HepG2 (cell line): ENCODE data around the gene MYO1G. TPM values are rescaled to one million over a fixed set of nuclear protein-coding genes. Genes with fewer than 3 reads are reported as not detected.

Experiments used
- ATAC-seq: fragments of 200-7000 bp; cut with Tn5 transposase; 3 replicates; pipeline ENCODE4 v1.9.1; 2020; ENCODE audit warnings: mild to moderate bottlenecking, moderate library complexity
- BruUV-seq: library from RNA; stranded (reverse); fragments of 400-500 nt; replicated peaks from 2 replicates; lab custom pipeline; 2021; lab: Mats Ljungman, UMichigan
- CTCF ChIA-PET: fragments of 300-600 bp; formaldehyde crosslinking; extraction: SDS; loops from one replicate; lab custom pipeline; 2021; ENCODE audit warnings: low total read pairs, inconsistent platforms, low intra/inter-chr PET ratio; lab: Yijun Ruan, JAX
- POLR2A ChIA-PET: fragments of 350-600 bp; sonication (Branson Sonifier 250); formaldehyde crosslinking; loops from one replicate; lab custom pipeline; 2020; ENCODE audit warnings: antibody characterized with exemption, inconsistent platforms; lab: Yijun Ruan, JAX
- DNase-seq: peaks from one replicate; pipeline ENCODE4 v3.0.0-alpha.2; 2015; ENCODE audit warnings: low spot score
- FAIRE-seq: peaks from 3 replicates; lab custom pipeline; 2011; peaks lifted over from hg19 to GRCh38; lab: Jason Lieb, UNC
- H2AFZ ChIP-seq: one replicate; pipeline ENCODE4 v1.6.1; 2011; ENCODE audit warnings: low read length, inconsistent platforms
- H3K27ac ChIP-seq: fragments of 300-600 bp; 3 replicates; pipeline ENCODE4 v1.8.0; 2011; ENCODE audit warnings: mixed run types, mild to moderate bottlenecking, mixed read lengths, low read length, inconsistent platforms; ENCODE audit not compliant: insufficient read depth; ENCODE audit errors: extremely low read length
- H3K27me3 ChIP-seq, 2 experiments: fragments of 200-600 bp in 1 of 2; 2 replicates in 1 of 2; 3 replicates in 1 of 2; pipeline versions ENCODE4 v1.6.0 to v1.8.0; 2011; ENCODE audit warnings: low read length in 2 of 2, mild to moderate bottlenecking in 2 of 2, moderate library complexity in 2 of 2, inconsistent platforms in 1 of 2; ENCODE audit not compliant: insufficient read depth in 2 of 2, control insufficient read depth in 1 of 2
- H3K36me3 ChIP-seq, 2 experiments: fragments of 200-600 bp in 1 of 2; replicated peaks in 1 of 2; 2 replicates in 1 of 2; 3 replicates in 1 of 2; pipeline versions ENCODE4 v1.5.1 to v1.8.0; 2011; ENCODE audit warnings: low read length in 2 of 2, inconsistent platforms in 1 of 2; ENCODE audit not compliant: insufficient read depth in 2 of 2, control insufficient read depth in 1 of 2
- H3K4me1 ChIP-seq: 2 replicates; pipeline ENCODE4 v1.5.1; 2012; ENCODE audit warnings: low read length, inconsistent platforms; ENCODE audit not compliant: insufficient read depth
- H3K4me2 ChIP-seq: 2 replicates; pipeline ENCODE4 v1.6.0; 2011; ENCODE audit warnings: low read depth, low read length, inconsistent platforms
- H3K4me3 ChIP-seq, 3 experiments: fragments of 200-600 bp in 1 of 3; sonication (generic), shearing (Covaris generic) in 1 of 3; replicated peaks in 1 of 3; 2 replicates each; pipeline ENCODE4 v1.5.1; 2011 to 2016; ENCODE audit warnings: low read length in 3 of 3, inconsistent platforms in 2 of 3, low read depth in 2 of 3, mild to moderate bottlenecking in 2 of 3, control low read depth in 1 of 3, mixed read lengths in 1 of 3; ENCODE audit not compliant: insufficient read depth in 1 of 3
- H3K79me2 ChIP-seq: one replicate; pipeline ENCODE4 v1.6.1; 2011; ENCODE audit warnings: low read length, inconsistent platforms; ENCODE audit not compliant: insufficient read depth
- H3K9ac ChIP-seq: 2 replicates; pipeline ENCODE4 v1.6.0; 2011; ENCODE audit warnings: mild to moderate bottlenecking, low read depth, low read length, inconsistent platforms; ENCODE audit not compliant: insufficient read depth
- H3K9me3 ChIP-seq: 2 replicates; pipeline ENCODE4 v1.5.1; 2012; ENCODE audit warnings: mild to moderate bottlenecking, low read length
- H4K20me1 ChIP-seq: 2 replicates; pipeline ENCODE4 v1.6.0; 2011; ENCODE audit warnings: inconsistent platforms, mild to moderate bottlenecking, low read length, moderate library complexity; ENCODE audit not compliant: insufficient read depth
- FOXJ3 ChIP-seq: sonication (generic); formaldehyde crosslinking; IDR thresholded peaks from 2 replicates; pipeline ENCODE4 v1.4.0; 2020; ENCODE audit warnings: missing genetic modification reagents, mild to moderate bottlenecking, borderline replicate concordance
- FOXP4 ChIP-seq: sonication (generic); formaldehyde crosslinking; IDR thresholded peaks from 2 replicates; pipeline ENCODE4 v1.4.0; 2020; ENCODE audit warnings: missing genetic modification reagents
- JARID2 ChIP-seq: sonication (generic); formaldehyde crosslinking; IDR thresholded peaks from 2 replicates; pipeline ENCODE4 v1.8.1; 2023; ENCODE audit warnings: missing genetic modification reagents, inconsistent platforms; ENCODE audit not compliant: insufficient replicate concordance
- KAT8 ChIP-seq: IDR thresholded peaks from 2 replicates; pipeline ENCODE4 v1.6.1; 2016; ENCODE audit warnings: missing genetic modification reagents, missing compliant biosample characterization
- KMT2A ChIP-seq: sonication (generic); formaldehyde crosslinking; IDR thresholded peaks from 2 replicates; pipeline ENCODE4 v1.4.0; 2020; ENCODE audit warnings: missing genetic modification reagents
- MTA1 ChIP-seq: sonication (generic); formaldehyde crosslinking; IDR thresholded peaks from 2 replicates; pipeline ENCODE4 v1.4.0; 2020; ENCODE audit warnings: missing genetic modification reagents, mild to moderate bottlenecking, borderline replicate concordance
- POLR2A ChIP-seq, 2 experiments: IDR thresholded peaks; 2 replicates each; pipeline ENCODE4 v1.6.1; 2011; ENCODE audit warnings: low read depth in 2 of 2, low read length in 2 of 2, mild to moderate bottlenecking in 1 of 2, moderate library complexity in 1 of 2; ENCODE audit not compliant: insufficient read depth in 1 of 2
- SCMH1 ChIP-seq: sonication (generic); formaldehyde crosslinking; IDR thresholded peaks from 2 replicates; pipeline ENCODE4 v1.9.0; 2021; ENCODE audit warnings: missing genetic modification reagents, mild to moderate bottlenecking, borderline replicate concordance
- SNAPC2 ChIP-seq: sonication (generic); formaldehyde crosslinking; IDR thresholded peaks from 2 replicates; pipeline ENCODE4 v1.8.1; 2022; ENCODE audit warnings: mild to moderate bottlenecking, missing genetic modification reagents
- TBX2 ChIP-seq: sonication (generic); formaldehyde crosslinking; IDR thresholded peaks from 2 replicates; pipeline ENCODE4 v1.5.0; 2020; ENCODE audit warnings: missing genetic modification reagents, mild to moderate bottlenecking, borderline replicate concordance
- ZBTB14 ChIP-seq: sonication (generic); formaldehyde crosslinking; IDR thresholded peaks from 2 replicates; pipeline ENCODE4 v1.4.0; 2020; ENCODE audit warnings: missing genetic modification reagents
- ZNF672 ChIP-seq: sonication (generic); formaldehyde crosslinking; IDR thresholded peaks from 2 replicates; pipeline ENCODE4 v1.8.1; 2022; ENCODE audit warnings: missing genetic modification reagents
- ZNF816 ChIP-seq: sonication (generic); formaldehyde crosslinking; IDR thresholded peaks from 2 replicates; pipeline ENCODE4 v1.8.0; 2022; ENCODE audit warnings: missing genetic modification reagents, mild to moderate bottlenecking, borderline replicate concordance
- WGBS: methylation state at CpG from one replicate; pipeline ENCODE4 v1.1.6; 2017; ENCODE audit warnings: low lambda C conversion rate; 5-methylcytosine and 5-hydroxymethylcytosine counted together
- in situ Hi-C: cut with HindIII; loops from 2 replicates; pipeline ENCODE4 v1.10.0; 2017; ENCODE audit warnings: low pct_unique_long_range_greater_than_20kb; ENCODE audit not compliant: extremely low pct_ligation_motif_present
- intact Hi-C: fragments of 100-400 bp; cut with micrococcal nuclease; formaldehyde crosslinking; loops from one replicate; pipeline ENCODE4 v1.10.0; 2022; ENCODE audit not compliant: unreplicated experiment
- polyA plus RNA-seq, 8 experiments: library from polyadenylated mRNA; depleted of rRNA in 3 of 8; stranded (reverse) in 7 of 8; unstranded in 1 of 8; fragments of >200 nt; fragmentation: Illumina TruSeq in 4 of 8; extraction: Trizol in 4 of 8; gene quantifications; 2 replicates each; pipeline versions ENCODE4 v1.2.1 to v1.2.3, GENCODE V29; 2011 to 2016; ENCODE audit warnings: low read depth in 4 of 8, missing spikeins in 1 of 8, mixed read lengths in 1 of 8; ENCODE audit not compliant: insufficient read depth in 1 of 8
- total RNA-seq, 5 experiments: library from RNA; depleted of rRNA; stranded (reverse); fragments of >200 nt; fragmentation: Illumina TruSeq; extraction: Trizol; gene quantifications; 2 replicates each; pipeline ENCODE4 v1.2.3, GENCODE V29; 2016; ENCODE audit warnings: low read depth in 1 of 5

MYO1G gene
- total and polyA plus RNA-seq, 2 of the 13 experiments (the other 11 are each of a cell fraction or from before 2014, with no cell fraction given) = 0.29 to 1.1 TPM

GRCh38 chr7:44989132-44989531 is 10.3 kb upstream of the MYO1G start:
- DNase-seq (no peak), ATAC-seq (no peak), FAIRE-seq (no peak)
- in situ Hi-C loops (no loop called here), intact Hi-C loops (no loop called here)
- Histone ChIP-seq H2AFZ (no peak overlapping the region), H3K27me3 (no peaks in the 10 kb centered on the region), H3K4me2 (no peak overlapping the region), H3K9me3 (no peaks in the 10 kb centered on the region), H3K79me2 (no peaks in the 10 kb centered on the region), H3K27ac (no peak overlapping the region), H4K20me1 (no peaks in the 10 kb centered on the region), H3K9ac (no peak overlapping the region), H3K4me1 (peaks cover 22% of the 10 kb centered on the region), H3K4me3 (no peak overlapping the region), H3K36me3 (no peaks in the 10 kb centered on the region)
- WGBS = 51% methylated on average over 3 of the region's 3 CpGs
- CTCF ChIA-PET = no interaction called here
- TF ChIP-seq JARID2 (CRISPR knock-in tag) (no peak), FOXJ3 (CRISPR knock-in tag) (no peak), MTA1 (CRISPR knock-in tag) (no peak), SNAPC2 (no peak), POLR2A (IDR thresholded peaks at IDR 0.05; ENCODE audit: insufficient read depth in 1 of 2, low read depth in 2 of 2, low read length in 2 of 2) (no peak), KMT2A (CRISPR knock-in tag) (no peak), TBX2 (CRISPR knock-in tag) (no peak), SCMH1 (no peak), ZNF816 (CRISPR knock-in tag) (no peak), KAT8 (no peak), ZNF672 (CRISPR knock-in tag) (no peak), ZBTB14 (CRISPR knock-in tag) (no peak), FOXP4 (CRISPR knock-in tag) (no peak)
- POLR2A ChIA-PET = interaction anchor here (1.3 kb wide), 1 partner anchor 16 kb away, joined by 3 read pairs; no protein-coding TSS in a partner anchor
- no TSS peak for BruUV-seq
